GM19468 (cell line): ENCODE measurements around the gene FHIP1A.
A peak's percentile ranks its signal among the peaks of the same experiment; 100 is the strongest.
"Not testable (repeated sequence)": the region's sequence is repeated elsewhere in the genome, so short reads cannot be mapped to it uniquely, and the experiment has no call there.

ENCODE experiments used
- ATAC-seq: cut with Tn5 transposase; IDR thresholded peaks from one replicate; pipeline ENCODE4 v1.9.1; 2021; ENCODE audit warnings: mild to moderate bottlenecking, moderate library complexity, moderate number of reproducible peaks; ENCODE audit not compliant: unreplicated experiment; ENCODE audit errors: extremely low read depth

The FHIP1A gene

DNA sequence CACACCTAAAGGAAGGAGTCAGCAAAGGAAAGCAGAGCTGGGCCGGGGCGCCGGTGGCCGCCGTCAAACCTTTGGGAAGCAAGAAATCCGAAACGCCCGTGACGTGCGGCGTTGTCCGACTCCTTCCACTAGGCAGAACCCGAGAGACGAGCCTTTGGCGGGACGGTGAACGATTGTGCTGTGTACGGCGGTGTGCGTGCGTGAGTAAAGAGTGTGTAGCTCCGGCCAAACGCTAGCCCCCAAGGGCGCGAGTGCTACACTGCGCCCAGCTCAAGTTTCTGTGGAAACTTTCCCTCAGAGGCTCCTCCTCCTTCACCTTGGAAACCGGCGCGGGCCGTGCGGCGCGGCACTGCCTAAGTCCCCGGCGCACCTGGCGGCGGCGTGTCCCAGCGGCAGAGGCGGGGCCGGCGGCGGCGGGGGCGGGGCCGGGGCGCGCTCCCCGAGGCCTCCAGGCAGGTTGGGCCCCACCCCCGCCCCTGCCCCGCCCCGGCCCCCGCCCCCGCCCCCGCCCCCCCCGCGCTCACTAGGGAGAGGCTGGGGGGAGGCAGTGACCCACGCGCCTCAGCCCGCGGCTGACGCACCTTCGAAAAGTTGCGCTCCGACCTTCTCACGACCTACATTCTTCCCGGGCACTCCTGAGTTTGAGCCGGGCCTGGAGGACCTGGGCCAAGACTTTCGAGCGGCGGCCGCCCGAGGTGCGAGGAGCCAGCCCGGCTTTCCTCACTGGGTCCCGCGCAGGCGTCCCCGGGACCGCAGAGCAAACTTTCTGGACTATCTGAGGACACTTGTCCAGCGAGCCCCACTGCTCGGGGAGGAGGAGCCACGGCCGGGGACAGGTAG is at the start of gene FHIP1A:
Gene FHIP1A, plus strand, starts transcription at position 547 of the 840 bp plus-strand sequence. CDS start 157,084 bp downstream, outside the sequence.
- peak; percentile 82 for ATAC-seq

DNA sequence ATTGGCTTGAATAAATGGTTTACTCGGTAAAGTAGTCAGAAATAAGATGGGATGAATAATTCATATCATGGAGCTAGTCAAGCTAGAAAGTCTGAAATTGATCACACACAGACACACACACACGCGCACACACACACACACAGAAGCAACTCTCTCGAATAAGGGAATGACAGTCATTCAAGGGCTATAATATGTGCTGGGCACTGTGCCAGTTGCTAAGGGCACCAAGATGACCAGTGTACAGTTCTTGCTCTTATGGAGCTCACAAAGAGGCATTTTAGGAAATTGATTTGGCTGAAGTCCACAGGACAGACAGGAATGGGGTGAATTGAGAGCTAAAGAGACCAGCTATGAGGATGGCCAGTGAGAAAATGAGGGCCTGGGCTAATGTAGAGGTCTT is 49.4 kb upstream of the FHIP1A start:
- no peak for ATAC-seq

DNA sequence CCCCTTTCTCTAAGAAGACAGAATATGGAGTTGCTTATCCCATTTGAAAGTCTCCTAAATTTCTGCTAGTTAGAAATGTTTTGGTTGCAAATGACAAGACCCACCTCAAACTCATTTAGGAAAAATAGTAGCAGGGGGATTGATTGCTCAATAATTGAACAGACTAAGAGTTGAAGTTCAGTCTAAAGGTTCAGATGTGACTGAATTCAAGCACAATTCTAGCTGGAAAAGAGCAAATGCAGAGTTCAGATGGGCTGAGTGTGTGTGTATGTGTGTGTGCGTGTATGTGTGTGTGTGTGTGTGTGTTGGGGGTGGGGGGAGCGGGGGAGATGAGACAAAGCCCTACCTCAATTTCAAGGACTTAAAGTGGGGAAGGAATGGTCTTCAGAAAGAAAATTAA is 47.9 kb upstream of the FHIP1A start:
- ATAC-seq: no peak

DNA sequence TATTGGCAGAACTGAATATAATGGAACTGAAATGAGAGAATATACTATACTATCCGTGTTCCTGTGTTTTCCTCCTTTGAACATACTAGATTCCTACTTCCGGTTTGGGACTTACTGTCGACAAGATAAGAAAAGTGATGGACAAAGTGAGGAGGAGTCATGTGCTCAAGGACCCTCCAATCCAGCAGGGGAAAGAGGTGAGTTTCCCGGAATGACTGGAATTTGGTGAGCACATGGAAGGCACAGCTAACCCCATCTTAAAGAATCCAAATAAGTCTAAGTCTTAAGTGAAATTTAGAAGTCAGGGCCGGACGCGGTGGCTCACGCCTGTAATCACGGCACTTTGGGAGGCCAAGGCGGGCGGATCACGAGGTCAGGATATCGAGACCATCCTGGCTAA is 47.0 kb upstream of the FHIP1A start:
- ATAC-seq: no peak

DNA sequence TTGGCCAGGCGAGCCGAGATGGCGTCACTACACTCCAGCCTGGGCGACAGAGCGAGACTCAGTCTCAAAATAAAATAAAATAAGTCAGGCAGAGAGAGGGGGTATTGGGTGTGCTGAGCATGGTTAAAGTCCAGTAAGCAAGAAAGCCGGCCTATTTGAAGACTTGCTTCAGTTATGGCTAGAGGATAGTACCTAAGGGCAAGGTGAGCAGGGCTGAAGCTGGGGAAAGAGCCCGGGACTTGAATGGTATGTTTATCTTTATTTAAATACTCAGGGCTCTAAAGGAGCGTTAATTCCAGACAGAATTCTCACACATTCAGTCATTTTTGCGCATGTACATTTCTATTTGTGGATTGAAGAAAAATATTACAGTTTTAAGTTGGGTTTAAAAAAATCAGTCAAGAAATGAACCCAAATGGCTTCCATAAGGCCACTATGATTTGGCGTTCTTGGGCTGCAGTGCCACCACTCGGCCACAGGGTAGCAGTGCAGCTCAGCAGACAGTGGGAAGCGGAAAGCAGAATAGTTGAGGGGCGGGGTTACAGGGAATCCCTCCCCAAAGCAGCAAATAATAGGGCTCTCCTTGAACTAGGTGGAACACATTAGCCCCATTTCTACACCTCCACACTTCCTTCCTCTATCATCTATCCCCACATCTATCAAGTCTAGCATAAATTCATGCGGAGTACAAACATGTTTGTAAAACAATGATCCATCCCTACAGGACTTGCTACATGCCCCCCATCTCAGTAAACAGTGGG is 46.4 kb upstream of the FHIP1A start:
- peak; percentile 71 for ATAC-seq

DNA sequence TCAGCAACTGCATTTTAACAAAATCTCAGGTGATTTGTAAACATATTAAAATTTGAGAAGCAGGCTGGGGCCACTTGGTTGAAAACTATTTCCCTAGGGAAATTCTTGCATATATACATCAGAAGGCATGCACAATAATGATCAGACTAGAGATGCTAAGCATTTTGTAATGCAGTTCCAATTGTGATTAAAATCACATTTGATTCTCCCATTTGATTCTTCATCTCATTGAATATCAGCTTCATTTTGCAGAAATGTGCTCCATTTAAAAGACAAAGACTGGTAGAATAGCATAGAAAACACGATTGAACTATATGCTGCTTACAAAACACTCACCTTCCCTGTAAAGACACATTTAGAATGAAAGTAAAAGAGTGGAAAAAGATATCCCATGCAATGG is 32.4 kb upstream of the FHIP1A start:
- no peak for ATAC-seq

DNA sequence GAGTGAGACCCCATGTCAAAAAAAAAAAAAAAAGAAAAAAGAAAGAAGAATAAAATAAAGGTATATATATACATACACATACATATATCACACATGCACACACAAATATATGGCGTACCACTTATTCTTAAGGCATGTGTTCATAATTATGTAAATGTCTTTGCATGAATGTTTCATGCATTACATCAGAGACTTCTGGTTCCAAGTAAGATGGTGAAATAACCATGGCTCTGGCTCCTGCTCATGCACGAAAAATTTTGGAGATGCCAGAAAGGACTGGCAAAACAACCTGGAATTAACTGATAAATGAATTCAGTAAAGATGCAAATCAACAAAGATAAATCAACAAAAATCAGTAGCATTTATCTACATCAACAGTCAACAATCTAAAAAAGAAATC is 19.7 kb upstream of the FHIP1A start:
- no peak for ATAC-seq

DNA sequence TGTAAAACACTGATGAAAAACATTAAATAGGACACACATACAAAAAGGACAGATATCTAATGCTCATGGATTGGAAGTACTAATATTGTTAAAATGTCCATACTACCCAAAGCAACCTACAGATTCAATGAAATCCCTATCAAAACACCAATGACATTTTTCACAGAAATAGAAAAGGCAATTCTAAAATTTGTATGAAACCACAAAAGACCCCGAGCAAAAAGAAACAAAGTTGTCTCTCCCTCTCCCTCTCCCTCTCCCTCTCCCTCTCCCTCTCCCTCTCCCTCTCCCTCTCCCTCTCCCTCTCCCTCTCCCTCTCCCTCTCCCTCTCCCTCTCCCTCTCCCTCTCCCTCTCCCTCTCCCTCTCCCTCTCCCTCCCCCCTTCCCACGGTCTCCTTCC is 19.2 kb upstream of the FHIP1A start:
- ATAC-seq: not testable (repeated sequence)

DNA sequence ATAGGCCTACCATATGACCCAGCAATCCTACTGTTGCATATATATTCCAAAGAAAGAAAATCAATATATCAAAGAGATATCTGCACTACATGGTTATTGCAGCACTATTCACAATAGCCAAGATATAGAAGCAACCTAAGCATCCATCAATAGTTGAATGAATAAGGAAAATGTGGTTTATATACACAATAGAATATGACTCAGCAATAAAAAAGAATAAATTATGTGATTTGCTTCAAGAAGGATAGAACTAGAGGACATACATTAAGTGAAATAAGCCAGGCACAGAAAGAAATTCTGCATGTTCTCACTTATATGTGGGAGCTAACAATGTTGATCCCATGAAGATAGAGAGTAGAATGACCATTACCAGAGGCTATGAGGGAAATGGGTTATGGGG is 13.1 kb upstream of the FHIP1A start:
- ATAC-seq: no peak

DNA sequence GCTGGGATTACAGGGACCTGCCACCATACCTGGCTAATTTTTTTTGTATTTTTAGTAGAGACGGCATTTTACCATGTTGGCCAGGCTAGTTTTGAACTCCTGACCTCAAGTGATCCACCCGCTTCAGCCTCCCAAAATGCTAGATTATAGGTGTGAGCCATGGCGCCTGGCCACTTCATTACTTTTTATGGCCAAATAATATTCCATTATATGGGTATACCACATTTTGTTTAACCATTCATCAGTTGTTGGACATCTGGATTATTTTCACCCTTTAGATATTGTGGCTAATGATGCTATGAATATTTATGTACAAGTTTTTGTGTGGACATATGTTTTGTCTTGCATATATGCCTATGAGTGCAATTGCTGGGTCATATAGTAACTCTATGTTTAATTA is 8.6 kb upstream of the FHIP1A start:
- no peak for ATAC-seq

DNA sequence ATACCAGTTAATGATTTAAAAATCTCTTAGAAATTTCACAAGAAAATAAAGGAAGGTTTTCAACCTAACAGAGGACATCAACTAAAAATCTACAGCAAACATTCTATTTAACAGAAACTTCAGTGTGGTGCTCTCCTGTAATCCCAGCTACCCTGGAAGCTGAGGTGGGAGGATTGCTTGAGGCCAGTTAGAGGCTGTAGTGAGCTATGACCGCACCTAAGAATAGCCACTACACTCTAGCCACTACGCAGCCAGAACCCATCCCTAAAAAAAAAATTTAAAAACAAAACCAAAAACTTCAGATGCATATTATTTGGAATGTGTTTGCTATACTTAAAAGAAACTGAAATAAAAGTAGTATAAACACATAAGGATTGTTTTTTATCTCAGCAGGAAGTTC is 7.2 kb upstream of the FHIP1A start:
- no peak for ATAC-seq

DNA sequence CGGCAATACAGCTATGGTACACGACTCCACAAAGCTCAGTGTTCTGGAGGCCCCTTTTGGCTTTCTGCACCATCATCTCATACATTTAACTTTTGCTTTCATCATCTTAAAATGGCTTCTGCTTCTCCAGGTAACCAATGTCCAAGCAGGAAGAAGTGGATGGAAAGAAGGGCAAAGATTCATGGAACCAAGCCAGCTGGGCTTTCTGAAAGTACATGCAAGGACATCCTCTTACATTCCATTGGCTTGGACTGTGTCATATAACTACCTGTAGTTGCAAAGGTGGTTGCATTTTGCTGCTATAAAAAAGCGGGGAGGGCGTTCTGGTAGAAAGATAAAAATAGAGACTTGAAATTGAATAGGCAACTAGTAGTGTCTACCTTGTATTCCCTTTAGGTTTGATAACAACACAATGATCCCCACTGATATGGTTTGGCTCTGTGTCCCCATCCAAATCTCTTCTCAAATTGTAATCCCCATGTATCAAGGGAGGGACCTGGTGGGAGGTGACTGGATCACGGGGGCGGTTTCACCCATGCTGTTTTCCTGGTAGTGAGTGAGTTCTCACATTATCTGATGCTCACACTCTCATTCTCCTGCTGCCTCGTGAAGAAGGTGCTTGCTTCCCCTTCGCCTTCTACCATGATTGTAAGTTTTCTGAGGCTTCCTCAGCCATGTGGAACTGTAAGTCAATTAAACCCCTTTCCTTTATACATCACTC is 6.7 kb upstream of the FHIP1A start:
- no peak for ATAC-seq

DNA sequence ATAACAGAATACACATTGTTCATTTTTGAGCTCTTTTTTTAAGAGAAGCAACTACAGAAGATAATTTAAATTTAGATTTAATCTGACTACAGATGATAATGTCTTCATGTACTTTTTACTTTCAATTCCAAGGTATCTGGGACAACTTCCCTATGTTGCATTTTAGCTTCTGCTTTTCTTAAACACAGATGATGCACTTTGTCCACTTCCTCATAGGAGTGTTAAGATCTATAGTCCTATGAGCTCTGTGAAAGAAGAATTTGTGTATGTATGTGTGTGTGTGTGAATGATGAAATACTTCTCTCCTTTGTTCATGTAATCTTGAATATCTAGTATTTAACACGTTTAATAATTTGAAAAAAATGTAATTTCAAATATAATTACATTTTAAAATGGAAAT is 5.3 kb upstream of the FHIP1A start:
- no peak for ATAC-seq

DNA sequence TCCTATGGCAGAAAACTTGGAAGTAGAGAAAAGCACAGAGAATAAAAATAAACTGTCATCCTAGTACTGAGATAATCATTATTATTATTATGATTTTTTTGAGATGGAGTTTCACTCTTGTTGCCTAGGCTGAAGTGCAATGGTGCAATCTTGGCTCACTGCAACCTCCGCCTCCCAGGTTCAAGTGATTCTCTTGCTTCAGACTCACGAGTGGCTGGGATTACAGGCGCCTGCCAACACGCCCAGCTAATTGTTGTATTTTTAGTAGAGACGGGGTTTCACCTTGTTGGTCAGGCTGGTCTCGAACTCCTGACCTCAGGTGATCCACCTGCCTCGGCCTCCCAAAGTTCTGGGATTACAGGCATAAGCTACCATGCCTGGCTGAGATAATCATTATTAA is 4.2 kb upstream of the FHIP1A start:
- ATAC-seq: not testable (repeated sequence)

DNA sequence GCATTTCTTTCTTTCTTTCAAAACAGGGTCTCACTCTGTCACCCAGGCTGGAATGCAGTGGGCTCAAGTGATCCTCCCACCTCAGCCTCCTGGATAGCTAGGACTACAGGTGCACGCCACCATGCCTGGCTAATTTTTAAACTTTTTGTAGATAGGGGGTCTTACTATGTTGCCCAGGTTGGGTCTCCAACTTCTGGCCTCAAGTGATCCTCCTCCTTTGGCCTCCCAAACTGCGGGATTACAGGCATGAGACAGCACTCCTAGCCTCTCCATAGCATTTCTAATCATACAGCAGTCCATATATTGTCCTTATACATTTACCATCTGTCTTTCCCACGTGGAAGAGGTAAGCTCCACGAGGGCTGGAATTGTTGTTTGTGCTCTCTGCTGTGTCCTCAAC is 2.0 kb upstream of the FHIP1A start:
- ATAC-seq: no peak

DNA sequence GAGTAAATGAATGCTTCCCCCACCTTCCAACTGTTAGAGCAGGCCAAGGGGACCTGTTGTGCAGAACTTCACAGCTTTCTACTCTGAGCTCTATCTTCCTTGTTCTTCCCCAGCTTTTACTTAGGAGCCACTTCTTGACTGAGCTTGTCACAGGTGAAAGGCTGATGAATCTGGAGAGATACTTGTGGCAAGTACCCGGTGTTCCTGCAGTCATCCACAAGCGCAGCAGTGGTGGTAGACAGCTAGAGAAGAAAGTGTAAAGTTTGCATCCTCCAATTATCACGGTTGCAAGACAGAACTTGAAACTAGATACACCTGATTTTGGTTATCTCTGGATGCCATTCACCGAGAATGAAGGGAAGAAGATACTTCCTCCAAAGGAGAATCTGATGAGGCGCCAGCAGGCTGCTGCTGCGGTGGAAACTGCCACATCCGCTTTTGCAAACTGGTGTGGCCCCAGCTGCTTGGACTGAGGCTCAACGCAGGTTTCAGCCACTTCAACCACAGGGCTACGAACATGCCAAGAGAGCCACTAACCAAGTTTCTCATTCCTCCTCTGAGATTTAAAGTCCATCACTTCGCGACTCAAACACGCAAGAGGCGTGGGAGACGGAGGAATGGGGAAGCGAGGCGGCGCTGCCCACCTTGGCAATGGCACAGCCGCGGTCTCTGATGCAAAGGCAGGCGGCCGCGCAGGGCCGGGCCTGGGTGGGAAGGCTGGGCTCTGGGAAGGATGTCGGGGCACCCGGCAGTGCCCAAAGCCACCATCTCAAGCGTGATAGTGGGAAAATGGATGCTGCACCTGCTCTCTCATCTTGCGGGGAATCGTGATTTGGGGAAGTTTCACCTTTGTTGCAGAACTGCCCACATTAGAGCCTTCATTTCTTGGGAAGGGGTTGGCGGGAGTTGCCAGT is 1.3 kb upstream of the FHIP1A start:
- peak; percentile 76 for ATAC-seq

DNA sequence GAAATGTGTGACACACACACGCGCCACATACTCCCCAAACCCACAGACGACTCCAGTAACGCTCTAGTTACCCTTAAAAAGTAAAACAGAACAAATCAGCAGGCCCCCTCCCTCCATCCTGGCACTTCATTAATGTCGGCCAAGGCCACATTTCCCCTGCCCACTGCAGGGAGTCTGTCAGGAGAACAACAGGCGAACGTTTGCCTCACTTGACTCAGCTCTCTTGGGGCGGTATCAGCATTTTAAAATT is 671 bp upstream of the FHIP1A start:
- no peak for ATAC-seq

DNA sequence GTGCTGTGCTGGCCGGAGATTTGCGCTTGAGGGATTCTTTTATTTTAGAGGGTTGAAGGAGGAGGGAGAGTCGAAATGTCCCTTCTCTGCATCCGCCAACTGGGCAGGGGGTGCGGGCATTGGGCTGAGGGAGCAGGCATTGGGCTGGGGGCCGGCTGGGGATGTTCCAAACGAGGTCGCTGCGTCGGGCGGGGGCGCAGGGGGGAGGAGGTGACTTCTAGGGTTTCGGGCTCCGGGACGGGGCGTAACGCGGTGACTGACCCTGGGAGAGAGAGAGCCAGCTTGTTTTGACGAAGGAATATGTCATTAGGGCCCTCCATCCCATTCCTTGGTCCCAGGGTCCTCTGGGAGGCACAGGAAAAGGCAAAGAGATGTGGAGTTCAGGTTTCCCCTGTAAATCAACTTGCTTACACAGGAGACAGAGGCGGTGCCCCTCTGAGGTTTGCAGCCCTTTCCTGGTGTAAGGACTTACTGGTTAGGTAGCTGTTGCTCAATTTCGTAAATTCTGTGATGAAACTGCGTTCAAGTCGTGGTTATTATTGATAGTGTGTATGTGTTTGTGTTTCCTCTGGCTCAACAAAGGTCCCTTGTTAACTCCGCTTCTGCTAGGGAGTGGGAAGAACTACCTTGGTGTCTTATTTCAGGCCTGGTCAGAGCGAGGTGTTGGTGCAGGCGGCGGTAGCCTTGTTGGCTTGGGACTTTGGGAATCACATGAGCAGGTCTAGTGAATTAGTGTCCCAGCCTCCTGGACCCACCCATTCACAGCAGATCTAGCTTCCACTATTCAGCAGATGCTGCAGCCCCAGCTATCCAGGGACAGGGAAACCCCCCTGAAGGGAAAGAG is 716 bp downstream of the FHIP1A start:
- ATAC-seq: no peak

DNA sequence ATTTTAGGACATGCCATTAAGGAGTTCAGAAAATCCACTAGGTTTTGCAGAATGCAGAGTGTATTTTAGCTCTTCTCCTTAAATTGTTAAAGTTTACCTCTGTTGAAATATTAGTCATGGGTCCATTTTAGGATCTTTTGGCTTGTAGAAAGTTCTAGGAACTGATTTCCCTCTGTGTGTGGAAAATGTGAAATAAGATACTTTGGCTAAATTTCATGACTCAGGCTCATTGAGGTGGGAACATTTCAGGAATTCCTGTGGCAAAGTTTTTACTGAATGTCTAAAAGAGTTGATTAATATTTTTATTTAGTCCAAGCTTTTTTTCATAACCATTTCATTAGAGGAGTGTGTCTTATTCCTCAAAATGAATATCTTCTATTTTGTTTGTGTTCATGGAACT is 7.0 kb downstream of the FHIP1A start:
- no peak for ATAC-seq
